Activated CD8-positive, alpha-beta memory T cell treated with anti-CD3 and anti-CD28 coated beads for 24 hours (primary cell): ENCODE results near the gene TSHZ1.
A peak's percentile ranks its signal among the peaks of the same experiment; 100 is the strongest.

Source experiments
- DNase-seq: peaks from one replicate; pipeline ENCODE4 v3.0.0-alpha.2; 2020

The TSHZ1 gene

DNA sequence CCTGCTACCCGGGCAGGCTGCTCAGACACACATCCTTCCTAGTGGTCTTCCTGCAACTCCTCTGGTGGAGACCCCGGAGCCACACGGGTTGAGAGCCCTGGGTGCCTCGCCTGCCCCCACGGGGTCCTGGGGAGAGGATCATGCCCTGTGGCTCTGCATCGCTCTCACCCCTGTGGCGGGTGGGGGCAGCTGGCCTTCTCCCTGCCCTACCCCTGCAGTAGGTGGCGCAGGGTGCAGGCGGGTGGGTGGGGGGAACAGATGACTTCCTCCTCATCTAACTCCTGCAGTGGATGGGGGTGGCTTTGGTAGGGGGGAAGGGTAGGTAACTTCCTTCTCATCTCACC is 38.5 kb downstream of the TSHZ1 start:
- peak; percentile 55 for DNase-seq

GRCh38 chr18:75249672-75250470 is 39.3 kb downstream of the TSHZ1 start:
- peak; percentile 54 for DNase-seq

- no peak for DNase-seq
Observed at GRCh38 chr18:75250471-75250821, 39.8 kb downstream of the TSHZ1 start.

DNA sequence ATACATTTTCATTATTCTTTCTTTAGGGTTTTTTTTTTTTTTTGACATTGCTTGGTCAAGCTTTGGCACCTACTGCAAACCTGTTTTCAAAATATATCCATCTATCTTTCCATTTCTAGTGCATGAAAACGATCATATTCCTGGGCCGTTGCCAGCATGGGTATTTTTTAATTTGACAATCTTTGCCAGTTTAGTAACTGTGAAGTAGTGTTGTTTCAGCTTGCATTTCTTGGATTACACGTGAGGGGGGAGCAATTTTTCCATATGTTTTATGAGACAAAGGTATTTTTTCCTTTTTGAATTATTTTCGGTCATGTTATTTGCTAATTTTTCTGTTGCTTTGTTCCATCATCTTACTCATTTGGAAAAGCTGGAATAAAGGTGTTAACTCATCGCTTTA is 40.9 kb downstream of the TSHZ1 start:
- DNase-seq: no peak

- DNase-seq: no peak
Observed at GRCh38 chr18:75252136-75252535, 41.5 kb downstream of the TSHZ1 start.

GRCh38 chr18:75253043-75253442 is 42.4 kb downstream of the TSHZ1 start:
- no peak for DNase-seq

DNA sequence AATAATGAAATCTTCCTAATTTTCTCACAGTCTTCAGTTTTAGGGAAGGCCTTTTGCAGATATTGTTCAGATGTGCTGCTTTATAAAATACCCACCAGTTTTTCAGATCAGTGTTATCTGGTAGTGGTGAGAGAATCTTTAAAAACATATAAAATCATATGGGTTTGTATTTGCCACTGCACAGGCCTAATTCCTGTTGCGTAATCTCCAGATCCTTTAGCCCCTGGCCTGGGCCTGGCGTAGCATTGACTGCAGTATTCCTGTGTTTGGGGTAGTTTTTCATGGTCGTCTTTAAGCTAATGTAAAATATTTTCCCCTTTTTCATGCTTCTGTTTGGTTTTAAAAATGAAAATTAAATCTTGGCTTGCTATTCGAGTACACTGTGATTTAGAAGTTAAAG is 43.2 kb downstream of the TSHZ1 start:
- DNase-seq: no peak

DNA sequence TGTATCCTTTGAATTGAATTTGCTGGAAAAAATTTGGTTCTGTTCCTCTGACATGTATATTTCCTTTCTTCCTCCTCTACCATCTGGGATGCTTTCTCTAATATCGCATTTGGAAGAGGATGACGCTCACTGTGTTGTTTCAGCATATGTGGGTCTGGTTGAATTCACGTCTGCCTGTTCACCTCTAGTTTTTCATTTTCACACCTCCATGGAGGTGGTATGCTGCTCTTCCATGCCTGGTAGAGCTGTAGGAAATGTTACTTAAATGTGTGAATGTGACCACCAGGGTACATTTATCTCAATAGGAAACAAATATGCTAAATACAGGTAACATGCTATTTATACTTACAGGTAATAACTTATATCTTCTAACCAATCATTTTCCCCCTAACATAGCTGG is 44.5 kb downstream of the TSHZ1 start:
- no peak for DNase-seq

GRCh38 chr18:75256376-75256775 is 45.8 kb downstream of the TSHZ1 start:
- no peak for DNase-seq

GRCh38 chr18:75257605-75258004 is 47.0 kb downstream of the TSHZ1 start:
- DNase-seq: no peak

GRCh38 chr18:75261430-75262223 is 51.0 kb downstream of the TSHZ1 start:
- DNase-seq: peak; percentile 46

DNA sequence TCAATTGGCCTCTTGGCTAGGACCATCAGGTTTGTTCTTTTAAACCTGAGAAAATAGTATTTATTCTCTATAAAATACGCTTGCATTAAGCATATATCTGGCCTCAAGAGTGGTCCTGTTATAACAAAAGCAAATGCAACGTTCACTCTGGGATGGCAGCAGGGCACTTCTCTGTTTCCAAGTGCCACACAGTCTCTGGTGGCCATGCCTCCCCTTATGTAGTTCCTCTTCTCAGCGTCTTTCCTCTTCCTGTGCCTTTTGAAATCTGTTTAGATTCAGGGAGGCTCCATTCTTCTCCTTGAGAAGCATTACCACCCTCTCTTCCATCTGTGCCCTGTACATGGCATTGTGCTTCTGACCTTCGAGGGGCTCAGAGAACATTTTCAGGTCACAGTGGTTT is 51.9 kb downstream of the TSHZ1 start:
- DNase-seq: peak; percentile 15

DNA sequence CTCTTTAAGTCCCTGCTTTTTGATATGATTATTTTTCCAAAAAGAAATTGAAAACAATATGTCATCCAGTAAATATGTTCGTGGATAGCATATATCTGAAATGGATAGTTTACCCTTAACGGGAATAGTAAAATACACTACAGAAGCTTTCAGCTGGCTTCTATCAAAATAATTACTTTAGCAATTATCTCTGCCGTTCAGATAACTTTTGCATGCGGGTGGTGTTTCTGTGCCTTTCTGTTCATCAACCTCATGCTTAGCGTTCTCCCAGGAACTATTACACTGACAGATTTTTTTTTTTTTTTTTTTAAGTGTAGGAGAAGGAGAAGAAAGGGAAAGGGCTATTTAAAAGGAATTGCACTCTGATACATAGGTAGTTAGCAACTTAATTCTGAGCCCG is 53.6 kb downstream of the TSHZ1 start:
- no peak for DNase-seq

GRCh38 chr18:75264926-75265597 is 54.5 kb downstream of the TSHZ1 start:
- no peak for DNase-seq

GRCh38 chr18:75265872-75266271 is 55.3 kb downstream of the TSHZ1 start:
- DNase-seq: no peak

DNA sequence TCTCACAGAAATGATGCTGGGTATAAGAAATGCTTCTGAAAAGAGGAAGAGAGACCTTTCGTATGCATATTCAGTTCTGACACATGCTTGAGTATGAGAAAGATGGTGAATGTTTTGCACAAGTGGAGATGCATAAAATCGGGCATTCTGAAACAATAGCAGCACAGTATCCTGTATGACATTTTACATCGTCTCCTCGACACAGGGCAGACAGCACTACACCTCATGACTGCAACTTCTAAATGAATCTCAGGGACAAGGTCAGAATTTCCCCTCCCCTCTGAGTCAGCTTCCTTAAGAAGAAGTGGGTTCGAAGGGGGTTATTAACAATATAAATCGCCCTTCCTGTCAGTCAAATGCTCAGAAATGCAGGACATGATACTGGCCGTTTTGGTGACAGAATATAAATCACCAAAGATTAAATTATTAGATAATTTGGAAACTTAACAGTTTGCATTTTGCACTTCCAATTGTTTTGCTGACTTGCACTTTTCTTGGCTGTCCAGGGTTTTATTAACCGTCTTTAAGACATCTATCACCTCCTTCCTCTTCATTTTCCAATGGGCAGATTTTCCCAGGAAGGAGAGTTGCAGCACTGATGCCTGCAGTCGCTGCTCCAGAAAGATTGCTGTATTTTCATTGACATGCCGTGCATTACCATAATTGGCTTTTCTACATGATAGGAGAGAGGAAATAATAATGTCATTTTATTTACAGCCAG is 57.2 kb downstream of the TSHZ1 start:
- peak; percentile 24 for DNase-seq

DNA sequence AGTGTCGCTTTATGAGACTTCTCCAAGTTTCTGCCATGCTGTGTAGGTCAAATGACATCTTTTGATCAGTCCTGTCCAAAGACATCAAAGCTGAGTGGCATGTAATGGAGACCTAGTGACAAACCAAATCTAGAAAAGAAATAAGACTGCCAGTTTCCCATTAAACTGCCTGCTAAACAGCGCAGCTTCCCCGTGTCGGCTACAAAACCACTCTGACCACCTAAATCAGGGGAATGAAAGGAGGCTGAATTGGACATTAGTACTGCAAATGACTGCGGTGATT is 57.7 kb downstream of the TSHZ1 start:
- peak; percentile 33 for DNase-seq

DNA sequence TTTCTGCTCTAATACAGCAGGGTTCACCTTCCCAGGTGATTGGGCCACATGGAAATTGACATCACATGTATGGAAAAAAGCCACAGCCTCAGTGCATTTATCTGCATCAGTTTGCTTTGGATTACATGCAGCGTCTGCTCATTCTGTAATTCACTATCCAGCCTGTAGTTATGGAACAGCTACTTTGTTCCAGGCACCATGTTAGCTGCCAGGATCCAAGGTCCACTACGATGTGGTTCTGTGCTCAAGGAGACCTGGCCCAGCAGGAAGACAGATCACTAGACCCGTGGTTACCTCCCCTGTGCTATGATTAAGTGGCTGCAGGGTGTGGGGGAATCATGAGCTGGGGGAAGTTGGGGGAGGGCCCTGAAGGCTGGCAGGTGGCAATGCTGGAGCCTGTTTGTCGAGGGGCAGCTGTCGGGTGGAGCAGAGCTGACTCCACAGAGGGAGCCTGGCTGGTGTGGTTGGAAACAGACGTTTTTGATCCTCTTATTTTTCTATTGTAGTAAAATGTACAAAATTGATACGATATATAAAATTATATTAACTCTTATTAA is 58.6 kb downstream of the TSHZ1 start:
- peak; percentile 32 for DNase-seq

DNA sequence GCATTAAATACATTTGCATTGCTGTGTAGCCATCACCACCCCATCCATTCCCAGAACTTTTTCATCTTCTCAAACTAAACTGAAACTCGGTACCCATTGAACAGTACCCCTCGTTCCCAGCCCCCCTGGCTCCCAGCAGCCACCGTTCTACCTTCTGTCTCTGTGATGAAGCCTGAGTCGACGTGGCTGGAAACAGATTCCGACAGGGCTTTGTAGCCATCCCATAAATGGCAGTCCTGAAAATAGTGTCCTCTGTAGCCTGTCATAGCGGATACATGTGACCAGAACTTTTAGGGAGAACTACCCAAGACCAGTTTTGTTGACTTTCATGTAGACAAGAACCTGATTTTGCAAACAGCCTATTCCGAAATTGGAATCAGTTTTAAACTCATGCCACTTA is 59.1 kb downstream of the TSHZ1 start:
- no peak for DNase-seq

DNA sequence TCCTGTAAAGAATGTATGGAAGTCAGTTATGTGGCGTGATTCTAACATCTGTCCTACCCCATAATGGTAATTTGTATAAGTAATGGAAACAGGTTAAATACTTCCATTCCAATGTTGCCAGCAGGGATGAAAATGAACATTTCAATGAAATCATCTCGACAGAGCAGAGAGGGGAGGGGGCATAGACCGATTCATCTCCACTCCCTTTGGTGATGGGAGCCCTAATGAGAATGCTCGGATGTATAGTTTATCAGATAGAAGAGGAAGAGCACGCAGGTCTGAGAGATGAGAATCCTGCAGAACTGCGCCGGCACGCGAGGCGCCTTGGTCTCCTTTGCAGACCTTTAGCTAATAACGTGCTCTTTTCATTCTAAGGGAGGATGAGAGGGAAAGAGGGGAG is 61.4 kb downstream of the TSHZ1 start:
- no peak for DNase-seq

DNA sequence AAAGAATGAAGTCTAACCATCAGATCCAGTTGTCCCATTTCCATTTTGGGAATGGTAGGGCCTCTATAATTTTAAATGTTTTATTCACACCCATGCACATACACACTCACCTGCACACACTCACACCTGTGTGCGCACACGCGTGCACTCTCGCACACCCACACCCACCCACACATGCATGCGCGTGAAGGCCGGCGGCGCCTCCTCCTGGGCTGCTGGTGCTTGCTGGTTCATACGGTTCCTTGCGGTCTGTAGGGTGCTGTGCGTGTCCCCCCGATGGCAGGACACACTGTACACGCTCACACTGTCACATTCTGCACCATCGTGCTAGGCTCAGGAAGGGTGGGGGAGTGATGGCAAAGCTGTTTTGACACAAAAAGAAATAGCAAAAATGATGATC is 63.2 kb downstream of the TSHZ1 start:
- no peak for DNase-seq

DNA sequence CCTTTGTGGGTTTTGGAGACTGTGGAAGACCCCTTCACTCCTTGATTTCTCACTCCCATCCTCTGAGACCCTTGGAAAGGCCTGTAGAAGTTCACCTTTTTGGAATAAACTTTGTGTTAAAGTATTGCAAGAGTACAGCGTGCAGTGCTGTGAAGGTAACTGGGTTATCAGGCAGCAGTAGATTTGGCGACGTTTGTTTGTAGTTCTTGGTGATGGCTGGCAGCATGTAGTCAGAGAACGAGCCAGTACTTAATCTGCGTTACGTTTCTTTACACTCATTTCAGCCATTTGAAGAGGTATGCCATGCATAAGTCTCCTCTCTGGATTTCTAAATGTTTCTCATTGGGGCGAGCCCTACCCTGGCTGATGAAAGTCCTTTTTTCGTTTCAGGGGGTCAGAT is 64.6 kb downstream of the TSHZ1 start:
- no peak for DNase-seq
